Heart left ventricle (tissue), 16 donors: ENCODE results near the gene MINDY3. TPM values are rescaled to one million over a fixed set of nuclear protein-coding genes. Genes with fewer than 3 reads are reported as not detected.

Experiments used
- ATAC-seq, 4 donors: fragments of 200-7000 bp; cut with Tn5 transposase; one replicate each; pipeline ENCODE4 v1.9.1; 2020 to 2022; ENCODE audit warnings: moderate library complexity in 4 of 4, mild to moderate bottlenecking in 3 of 4, moderate number of reproducible peaks in 1 of 4
- DNase-seq, 5 donors: peaks; one replicate each; pipeline ENCODE4 v3.0.0-alpha.2; 2020
- H3K27ac ChIP-seq, 12 donors: fragments of 200-600 bp; sonication (generic) in 4 of 12; one replicate each; pipeline versions ENCODE4 v1.5.0 to v1.8.0; 2016 to 2022; ENCODE audit warnings: mild to moderate bottlenecking in 2 of 12
- H3K27me3 ChIP-seq, 9 donors: fragments of 200-600 bp; sonication (generic) in 2 of 9; one replicate each; pipeline versions ENCODE4 v1.5.1 to v1.8.0; 2016 to 2022; ENCODE audit warnings: mild to moderate bottlenecking in 3 of 9
- H3K36me3 ChIP-seq, 9 donors: fragments of 200-600 bp; sonication (generic) in 2 of 9; one replicate each; pipeline versions ENCODE4 v1.5.0 to v1.8.0; 2018 to 2022; ENCODE audit warnings: mild to moderate bottlenecking in 2 of 9
- H3K4me1 ChIP-seq, 12 donors: fragments of 200-600 bp; sonication (generic) in 4 of 12; one replicate each; pipeline versions ENCODE4 v1.5.0 to v1.8.0; 2016 to 2022; ENCODE audit warnings: mild to moderate bottlenecking in 3 of 12
- H3K4me3 ChIP-seq, 12 donors: fragments of 200-600 bp; sonication (generic) in 4 of 12; one replicate each; pipeline versions ENCODE4 v1.5.0 to v1.8.0; 2017 to 2022; ENCODE audit warnings: mild to moderate bottlenecking in 9 of 12, moderate library complexity in 4 of 12
- H3K9me3 ChIP-seq, 12 donors: fragments of 200-600 bp; sonication (generic) in 4 of 12; one replicate each; pipeline versions ENCODE4 v1.5.0 to v1.8.0; 2016 to 2022; ENCODE audit warnings: mild to moderate bottlenecking in 1 of 12
- CTCF ChIP-seq, 12 donors: fragments of 200-600 bp; sonication (generic) in 4 of 12; IDR thresholded peaks; one replicate each; pipeline versions ENCODE4 v1.5.0 to v1.8.0; 2018 to 2022; ENCODE audit warnings: antibody characterized with exemption in 12 of 12, mild to moderate bottlenecking in 5 of 12
- POLR2A ChIP-seq, 2 donors: fragments of 450-650 bp; IDR thresholded peaks; one replicate each; pipeline ENCODE4 v1.6.1; 2017; ENCODE audit warnings: antibody characterized with exemption in 2 of 2, mild to moderate bottlenecking in 2 of 2, moderate library complexity in 2 of 2
- WGBS, 4 donors: extraction: QIAGEN DNeasy Blood & Tissue Kit in 2 of 4; methylation state at CpG; one replicate each; pipeline versions ENCODE4 v1.1.5 to v1.1.7; 2013 to 2018; 5-methylcytosine and 5-hydroxymethylcytosine counted together
- intact Hi-C, 10 donors: fragments of 100-400 bp; cut with DNase I; formaldehyde crosslinking; loops; one replicate each; pipeline versions ENCODE4 v1.11.1 to v1.14.2; 2022
- polyA plus RNA-seq, 2 donors: library from polyadenylated mRNA; stranded (reverse); fragments of 200-250 nt; gene quantifications; one replicate each; pipeline ENCODE4 v1.2.3, GENCODE V29; 2013
- total RNA-seq, 9 donors: library from RNA; depleted of rRNA in 2 of 9; stranded (reverse); fragments of >200 nt in 2 of 9; fragmentation: NEBNext Ultra II Directional in 3 of 9; extraction: Animal tissue kit (Norgen Biotek cat#: 25700) in 3 of 9; gene quantifications; one replicate each; pipeline versions ENCODE4 v1.1.0 to v1.2.4, GENCODE V29; 2016 to 2023
- donor health status: ischemic (EF 13 %, LVEDD 7.1; RV severe dilation, severe dysfunction).
- donor health status: healthy with polysubstance abuse.
- donor health status: DM: no; HTN: yes; CAD: no.
- donor health status: DM: no; HTN: no; CAD: no.
- donor health status: ischemic (EF 25% LVEDD 6.9; RV normal size, moderate dysfunction).
- donor health status: ischemic (EF 25% LVEDD 5.7; RV mildly dilated, moderate dysfunction).
- donor health status: healthy.
- donor health status: DM: yes; HTN: yes; CAD: no.
- donor health status: ischemic (EF 35%, LVEDD 5.7; RV mildly dilated, moderate dysfunction).
- donor health status: nonischemic (EF 11% LVEDD 7.7; RV severe dilation, severe dysfunction).
- donor health status: DM: yes; HTN: yes; CAD: no.
- donor health status: PGD.
- donor health status: ischemic (EF 29% LVEDD 5.4; RV normal size, mild dysfunction).
- donor health status: nonischemic (EF 23%, LVEDD 6.1; RV moderate dilation, normal function).

The MINDY3 gene
- total and polyA plus RNA-seq, 11 donors = 7.6 to 31.0 (median 21.0) TPM

GRCh38 chr10:15821046-15821683 lies 39.1 kb downstream of the MINDY3 start:
- H3K4me1 ChIP-seq = peaks cover 0 to 28% (median 6%) of the 10 kb centered on the region in 12 donors
- WGBS, 4 donors = 64 to 70% (median 65%) methylated on average over 3 of the region's 3 CpGs
- DNase-seq = no peak
- H3K36me3 ChIP-seq = peaks cover 0 to 72% (median 45%) of the 10 kb centered on the region in 9 donors
- intact Hi-C loops = loop anchor here (5.0 to 10.0 kb wide), 9 partner anchors 79 to 389 kb away; no protein-coding TSS in a partner anchor
- H3K4me3 ChIP-seq = no peak overlapping the region
- H3K9me3 ChIP-seq = no peaks in the 10 kb centered on the region
- peak in 1 of 4 donors; percentile 37 for ATAC-seq
- no peak overlapping the region for H3K27ac ChIP-seq
- TF ChIP-seq POLR2A (IDR thresholded peaks at IDR 0.05) = no peak
- TF ChIP-seq CTCF (IDR thresholded peaks at IDR 0.05) = no peak
- H3K27me3 ChIP-seq = no peaks in the 10 kb centered on the region

- no peaks in the 10 kb centered on the region for H3K27me3 ChIP-seq
- H3K9me3 ChIP-seq = no peaks in the 10 kb centered on the region
- peak overlapping the region in 1 of 12 donors; percentile 28 for H3K27ac ChIP-seq
- TF ChIP-seq POLR2A (IDR thresholded peaks at IDR 0.05) (no peak), CTCF (IDR thresholded peaks at IDR 0.05) (no peak)
- intact Hi-C loops = loop anchor here in 2 of 10 donors (5.0 to 10.0 kb wide), 2 partner anchors 100 to 233 kb away; partner anchors contain the start of gene ITGA8 (in 1 of the 2)
- no peak for DNase-seq
- WGBS, 4 donors = 47 to 70% (median 53%) methylated on average over 3 of the region's 3 CpGs
- peaks cover 0 to 64% (median 27%) of the 10 kb centered on the region in 9 donors for H3K36me3 ChIP-seq
- H3K4me1 ChIP-seq = peaks cover 0 to 40% (median 9%) of the 10 kb centered on the region in 12 donors
- H3K4me3 ChIP-seq = no peak overlapping the region
- ATAC-seq = no peak
Measured at GRCh38 chr10:15817409-15818046, 42.8 kb downstream of the MINDY3 start.

GRCh38 chr10:15815242-15815885 lies 44.9 kb downstream of the MINDY3 start:
- Histone ChIP-seq H3K4me1 (peaks cover 0 to 34% (median 5%) of the 10 kb centered on the region in 12 donors), H3K36me3 (peaks cover 0 to 42% (median 5%) of the 10 kb centered on the region in 9 donors), H3K27me3 (no peaks in the 10 kb centered on the region), H3K27ac (peak overlapping the region in 1 of 12 donors; percentile 51), H3K9me3 (no peaks in the 10 kb centered on the region), H3K4me3 (no peak overlapping the region)
- intact Hi-C loops = loop anchor here in 2 of 10 donors (5.0 to 10.0 kb wide), 2 partner anchors 98 to 231 kb away; partner anchors contain the start of gene ITGA8 (in 1 of the 2)
- no peak for DNase-seq
- TF ChIP-seq CTCF (IDR thresholded peaks at IDR 0.05) (no peak), POLR2A (IDR thresholded peaks at IDR 0.05) (no peak)
- WGBS, 4 donors = 72 to 80% (median 75%) methylated on average over 6 of the region's 6 CpGs
- ATAC-seq = no peak

DNA sequence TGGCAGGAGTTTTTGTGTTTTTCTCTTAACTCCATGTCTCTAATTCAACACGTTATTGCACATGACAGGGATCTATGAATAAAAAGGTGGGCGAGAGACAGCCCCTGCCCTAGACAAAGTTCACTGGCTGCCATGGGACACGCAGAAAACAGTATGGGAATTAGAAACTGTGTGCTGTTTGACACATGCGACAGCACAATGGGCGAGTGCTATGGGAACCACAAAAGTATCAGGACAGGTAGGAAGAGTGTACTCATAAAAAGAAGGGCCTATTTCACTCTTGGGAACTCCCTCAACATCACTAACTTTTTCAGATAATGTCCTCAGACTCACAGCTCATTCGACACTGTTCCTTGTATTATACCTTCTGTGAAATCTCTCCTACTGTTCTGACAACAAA lies 45.7 kb downstream of the MINDY3 start:
- 83 to 88% (median 85%) methylated on average over 6 of the region's 6 CpGs for WGBS, 4 donors
- H3K27ac ChIP-seq = peak overlapping the region in 1 of 12 donors; percentile 51

More for the DNA sequence above, 45.7 kb downstream of the MINDY3 start:
- intact Hi-C loops = loop anchor here in 1 of 10 donors (10.0 kb wide), 1 partner anchor 230 kb away; no protein-coding TSS in a partner anchor
- Histone ChIP-seq H3K4me3 (no peak overlapping the region), H3K4me1 (peaks cover 0 to 34% (median 5%) of the 10 kb centered on the region in 12 donors), H3K36me3 (peaks cover 0 to 34% (median 0%) of the 10 kb centered on the region in 9 donors), H3K9me3 (no peaks in the 10 kb centered on the region), H3K27me3 (no peaks in the 10 kb centered on the region)
- ATAC-seq = no peak
- no peak for TF ChIP-seq CTCF (IDR thresholded peaks at IDR 0.05)
- no peak for TF ChIP-seq POLR2A (IDR thresholded peaks at IDR 0.05)
- no peak for DNase-seq
